T-cell (primary cell): ENCODE data around the gene TMEM181. TPM values are rescaled to one million over a fixed set of nuclear protein-coding genes. Genes with fewer than 3 reads are reported as not detected.

Experiments
- ATAC-seq, 4 experiments: fragments of 200-7000 bp in 3 of 4; fragments of 150-1000 bp in 1 of 4; cut with Tn5 transposase; replicated peaks in 1 of 4; 1 replicate in 3 of 4; 2 replicates in 1 of 4; pipeline ENCODE4 v1.10.0; 2021; ENCODE audit warnings: moderate library complexity in 3 of 4, mild to moderate bottlenecking in 2 of 4, moderate number of reproducible peaks in 1 of 4
- CTCF ChIA-PET, 2 donors: fragments of 300-600 bp; sonication (Branson Sonifier 250); formaldehyde crosslinking; loops; one replicate each; lab custom pipeline; 2022; ENCODE audit warnings: antibody characterized with exemption in 2 of 2; lab: Charles Lee
- POLR2A ChIA-PET, 2 donors: fragments of 300-600 bp; sonication (Branson Sonifier 250); formaldehyde crosslinking; loops; one replicate each; lab custom pipeline; 2022; ENCODE audit warnings: antibody characterized with exemption in 2 of 2; lab: Charles Lee
- DNase-seq, 35 experiments: peaks; one replicate each; pipeline versions ENCODE4 v3.0.0 to v3.0.0-alpha.2; 2013 to 2023
- H3K27ac ChIP-seq: one replicate; pipeline ENCODE4 v1.5.1; 2013; ENCODE audit warnings: low read length
- H3K27me3 ChIP-seq, 2 experiments: replicated peaks in 1 of 2; 1 replicate in 1 of 2; 2 replicates in 1 of 2; pipeline versions ENCODE4 v1.6.1 to v1.7.0; 2013; ENCODE audit warnings: low read length in 1 of 2, mixed read lengths in 1 of 2; ENCODE audit not compliant: control insufficient read depth in 2 of 2, insufficient read depth in 2 of 2; ENCODE audit errors: extremely low read depth in 1 of 2
- H3K36me3 ChIP-seq, 2 donors: 1 replicate in 1 of 2; 2 replicates in 1 of 2; pipeline versions ENCODE4 v1.6.1 to v1.7.0; 2013; ENCODE audit warnings: low read length in 1 of 2; ENCODE audit not compliant: control insufficient read depth in 2 of 2, insufficient read depth in 1 of 2; ENCODE audit errors: extremely low read depth in 1 of 2
- H3K4me1 ChIP-seq, 2 experiments: 1 replicate in 1 of 2; 2 replicates in 1 of 2; pipeline versions ENCODE4 v1.6.1 to v1.7.0; 2013; ENCODE audit warnings: low read length in 2 of 2, mixed read lengths in 1 of 2; ENCODE audit not compliant: insufficient read depth in 2 of 2, control insufficient read depth in 1 of 2; ENCODE audit errors: extremely low read depth in 1 of 2
- H3K4me3 ChIP-seq, 2 donors: 1 replicate in 1 of 2; 2 replicates in 1 of 2; pipeline versions ENCODE4 v1.5.1 to v1.7.0; 2013; ENCODE audit warnings: mild to moderate bottlenecking in 2 of 2, low read length in 1 of 2, moderate library complexity in 1 of 2; ENCODE audit not compliant: control insufficient read depth in 1 of 2; ENCODE audit errors: extremely low read depth in 1 of 2
- H3K9me3 ChIP-seq: 2 replicates; pipeline ENCODE4 v1.7.0; 2013
- H3K27ac Mint-ChIP-seq, 2 donors: one replicate each; pipeline ENCODE4 v1.8.0; 2020 to 2021; ENCODE audit warnings: mild to moderate bottlenecking in 2 of 2, mixed read lengths in 2 of 2
- H3K27me3 Mint-ChIP-seq, 2 donors: one replicate each; pipeline ENCODE4 v1.8.0; 2021 to 2022; ENCODE audit warnings: mixed read lengths in 2 of 2
- H3K36me3 Mint-ChIP-seq: one replicate; pipeline ENCODE4 v1.8.0; 2021; ENCODE audit warnings: mixed read lengths
- H3K4me1 Mint-ChIP-seq, 3 donors: one replicate each; pipeline ENCODE4 v1.8.0; 2020 to 2022; ENCODE audit warnings: mixed read lengths in 3 of 3, mild to moderate bottlenecking in 1 of 3
- H3K4me3 Mint-ChIP-seq, 3 donors: one replicate each; pipeline ENCODE4 v1.8.0; 2020 to 2022; ENCODE audit warnings: mild to moderate bottlenecking in 3 of 3, mixed read lengths in 3 of 3, moderate library complexity in 3 of 3
- H3K9me3 Mint-ChIP-seq, 3 donors: one replicate each; pipeline ENCODE4 v1.8.0; 2020 to 2022; ENCODE audit warnings: mixed read lengths in 3 of 3
- WGBS: methylation state at CpG from one replicate; pipeline ENCODE4 v1.1.5; 2013; ENCODE audit warnings: missing lambda C conversion rate; ENCODE audit not compliant: insufficient coverage; 5-methylcytosine and 5-hydroxymethylcytosine counted together
- total RNA-seq, 35 experiments: library from RNA in 6 of 35; stranded (reverse) in 6 of 35; fragments of 120-200 nt in 1 of 35; gene quantifications; one replicate each; pipeline versions ENCODE4 v1.2.1 to v1.2.4 and lab custom pipeline; 2013 to 2026

Gene TMEM181
- total RNA-seq, 5 donors from 2014 or later (not counting 1 experiment from before 2014, with no cell fraction given): 15.9 to 21.5 (median 19.9) TPM

DNA sequence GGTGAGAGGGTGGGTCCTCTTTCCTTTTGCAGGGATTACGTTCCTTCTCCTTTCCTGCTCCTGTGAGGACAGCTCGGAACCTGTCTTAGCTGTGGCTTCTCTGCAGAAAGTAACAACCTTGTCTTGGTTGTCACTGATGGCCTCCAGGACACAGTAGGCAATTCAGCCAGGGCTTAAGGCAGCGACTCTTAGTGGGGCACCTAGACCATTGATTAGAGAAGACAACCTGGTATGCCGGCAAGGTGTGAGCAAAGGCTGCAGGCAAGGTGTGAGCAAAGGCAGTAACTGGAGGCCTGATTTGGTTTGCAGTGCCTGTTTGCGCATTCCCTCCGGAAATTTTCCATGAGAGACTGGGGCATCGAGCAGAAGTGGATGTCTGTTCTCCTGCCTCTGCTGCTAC is 47.0 kb downstream of the TMEM181 start:
- Histone ChIP-seq H3K4me1 (no peaks in the 10 kb centered on the region), H3K36me3 (peaks cover 21 to 85% of the 10 kb centered on the region in 2 donors), H3K4me3 (no peak overlapping the region), H3K27me3 (no peaks in the 10 kb centered on the region), H3K9me3 (no peaks in the 10 kb centered on the region), H3K27ac (no peak overlapping the region)
- POLR2A ChIA-PET: interaction anchor here in 1 of 2 donors (0.5 kb wide), 1 partner anchor 271 kb away, joined by 3 read pairs; no protein-coding TSS in a partner anchor
- DNase-seq: no peak
- CTCF ChIA-PET: no interaction called here
- no peak overlapping the region for H3K4me3 Mint-ChIP-seq
- no peak for ATAC-seq
- H3K27ac Mint-ChIP-seq: no peak overlapping the region
- H3K4me1 Mint-ChIP-seq: peaks cover 8 to 23% (median 8%) of the 10 kb centered on the region in 3 donors
- H3K36me3 Mint-ChIP-seq: peaks cover 59% of the 10 kb centered on the region
- no peaks in the 10 kb centered on the region for H3K9me3 Mint-ChIP-seq
- 97% methylated on average over 3 of the region's 7 CpGs for WGBS
- H3K27me3 Mint-ChIP-seq: no peaks in the 10 kb centered on the region

DNA sequence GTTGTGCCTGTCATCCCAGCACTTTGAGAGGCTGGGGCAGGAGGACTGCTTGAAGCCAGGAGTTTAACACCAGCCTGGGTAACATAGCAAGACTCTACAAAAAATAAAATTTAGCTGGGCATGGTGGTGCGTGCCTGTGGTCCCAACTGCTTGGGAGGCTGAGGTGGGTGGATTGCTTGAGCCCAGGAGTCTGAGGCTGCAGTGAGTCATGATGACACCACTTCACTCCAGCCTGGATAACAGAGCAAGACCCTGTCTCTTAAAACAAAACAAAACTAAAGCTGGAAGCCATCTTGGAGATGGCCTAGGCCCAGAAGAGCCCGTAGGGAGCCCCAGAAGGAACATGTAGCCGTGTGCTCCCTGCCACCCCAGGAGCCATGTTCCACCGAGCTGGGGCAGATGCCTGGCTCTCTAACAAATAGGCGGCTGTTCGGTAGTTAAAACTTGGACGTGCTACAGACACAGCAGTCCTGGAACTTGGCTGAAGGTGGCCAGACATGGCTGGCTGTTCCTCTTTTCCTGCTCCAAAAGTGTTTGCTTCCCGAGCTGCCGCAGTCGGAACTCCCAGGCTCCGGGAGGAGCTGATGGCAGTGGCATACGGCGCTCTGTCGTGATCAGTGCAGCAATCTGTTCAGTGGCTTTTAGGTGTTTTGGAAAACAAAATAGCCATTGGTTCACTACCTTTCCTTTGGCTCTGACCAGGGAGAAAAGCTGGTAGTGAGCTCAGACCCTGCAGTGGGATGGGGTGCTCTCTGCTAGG is 47.7 kb downstream of the TMEM181 start:
- peaks cover 61% of the 10 kb centered on the region for H3K36me3 Mint-ChIP-seq
- POLR2A ChIA-PET: interaction anchor here in 1 of 2 donors (0.5 kb wide), 1 partner anchor 270 kb away, joined by 3 read pairs; no protein-coding TSS in a partner anchor

DNA sequence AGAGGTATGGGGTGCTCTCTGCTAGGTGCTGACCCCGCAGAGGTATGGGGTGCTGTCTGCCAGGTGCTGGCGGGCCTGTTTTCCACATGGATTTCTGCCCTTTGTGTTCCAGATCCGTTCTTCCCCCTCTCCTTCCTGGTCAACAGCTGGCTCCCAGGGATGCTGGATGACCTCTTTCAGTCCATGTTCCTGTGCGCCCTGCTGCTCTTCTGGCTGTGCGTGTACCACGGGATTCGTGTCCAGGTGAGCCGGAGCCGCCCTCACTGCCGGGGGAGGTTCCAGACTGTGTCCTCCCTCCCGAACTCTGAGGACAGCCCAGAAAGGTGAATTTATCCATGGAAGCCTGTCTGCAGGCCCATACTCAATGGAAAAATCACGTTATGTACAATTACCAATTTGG is 48.3 kb downstream of the TMEM181 start:
- ChIA-PET CTCF (interaction anchor here (0.6 to 0.9 kb wide), 2 partner anchors 181 to 588 kb away, joined by 3 read pairs; no protein-coding TSS in a partner anchor), POLR2A (no interaction called here)
- Histone ChIP-seq H3K9me3 (no peaks in the 10 kb centered on the region), H3K27ac (no peak overlapping the region), H3K27me3 (no peaks in the 10 kb centered on the region), H3K36me3 (peaks cover 21 to 84% of the 10 kb centered on the region in 2 donors), H3K4me3 (no peak overlapping the region), H3K4me1 (no peaks in the 10 kb centered on the region)
- Mint-ChIP-seq H3K4me1 (peaks cover 7 to 21% (median 8%) of the 10 kb centered on the region in 3 donors), H3K27ac (no peak overlapping the region), H3K9me3 (no peaks in the 10 kb centered on the region), H3K36me3 (peaks cover 62% of the 10 kb centered on the region), H3K27me3 (no peaks in the 10 kb centered on the region), H3K4me3 (no peak overlapping the region)
- WGBS: 96% methylated on average over 11 of the region's 12 CpGs
- DNase-seq: no peak
- no peak for ATAC-seq

More for the DNA sequence above, 47.7 kb downstream of the TMEM181 start:
- Mint-ChIP-seq H3K27ac (no peak overlapping the region), H3K4me1 (peaks cover 7 to 23% (median 8%) of the 10 kb centered on the region in 3 donors), H3K4me3 (no peak overlapping the region), H3K9me3 (no peaks in the 10 kb centered on the region), H3K27me3 (no peaks in the 10 kb centered on the region)
- CTCF ChIA-PET: no interaction called here
- Histone ChIP-seq H3K4me1 (no peaks in the 10 kb centered on the region), H3K27ac (no peak overlapping the region), H3K36me3 (peaks cover 21 to 85% of the 10 kb centered on the region in 2 donors), H3K27me3 (no peaks in the 10 kb centered on the region), H3K4me3 (no peak overlapping the region), H3K9me3 (no peaks in the 10 kb centered on the region)
- ATAC-seq: no peak
- 96% methylated on average over 13 of the region's 14 CpGs for WGBS
- DNase-seq: no peak

DNA sequence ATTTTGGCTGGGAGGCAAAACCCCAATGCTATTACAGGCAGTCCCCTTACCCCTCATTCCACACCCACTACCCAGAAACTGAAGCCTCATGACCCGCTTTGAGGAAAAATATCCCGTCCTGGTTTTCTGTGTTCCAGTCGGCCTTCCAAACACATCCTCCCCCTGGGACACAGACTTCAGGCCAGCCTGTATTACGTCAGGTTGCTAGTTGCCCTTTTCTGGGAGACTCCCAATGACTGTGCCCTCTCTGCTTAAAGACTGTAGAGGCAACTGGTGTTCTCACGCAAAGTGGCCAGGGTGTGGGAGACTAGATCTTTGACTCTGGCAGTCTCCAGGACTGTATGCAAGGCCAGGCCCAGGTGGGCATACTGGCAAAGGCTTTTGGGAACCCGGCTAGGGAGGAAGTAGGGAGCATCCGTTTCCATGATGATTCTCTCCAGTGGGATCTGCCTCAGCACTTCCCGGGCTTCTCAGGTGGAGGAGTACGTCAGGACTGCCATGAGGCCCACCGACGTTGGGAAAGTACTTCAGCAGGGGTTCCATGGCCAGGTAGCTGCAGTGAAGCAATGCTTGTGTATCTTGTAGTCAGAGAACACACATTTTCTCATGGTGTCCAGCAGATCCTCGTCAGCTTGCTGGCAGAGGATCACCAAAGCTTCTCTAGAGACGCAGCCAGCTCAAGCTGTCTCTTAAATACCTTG is 49.7 kb downstream of the TMEM181 start:
- Mint-ChIP-seq H3K27me3 (no peaks in the 10 kb centered on the region), H3K9me3 (no peaks in the 10 kb centered on the region), H3K4me3 (no peak overlapping the region), H3K36me3 (peaks cover 64% of the 10 kb centered on the region), H3K4me1 (peaks cover 2 to 11% (median 4%) of the 10 kb centered on the region in 3 donors), H3K27ac (no peak overlapping the region)
- Histone ChIP-seq H3K27ac (no peak overlapping the region), H3K27me3 (no peaks in the 10 kb centered on the region), H3K4me1 (no peaks in the 10 kb centered on the region), H3K36me3 (peaks cover 21 to 88% of the 10 kb centered on the region in 2 donors), H3K4me3 (no peak overlapping the region), H3K9me3 (no peaks in the 10 kb centered on the region)
- ATAC-seq: no peak
- ChIA-PET POLR2A (no interaction called here), CTCF (interaction anchor here in 1 of 2 donors (0.9 to 1.0 kb wide), 2 partner anchors 91 to 391 kb away, joined by 4 to 5 read pairs; no protein-coding TSS in a partner anchor)
- 98% methylated on average over 9 of the region's 13 CpGs for WGBS
- no peak for DNase-seq

DNA sequence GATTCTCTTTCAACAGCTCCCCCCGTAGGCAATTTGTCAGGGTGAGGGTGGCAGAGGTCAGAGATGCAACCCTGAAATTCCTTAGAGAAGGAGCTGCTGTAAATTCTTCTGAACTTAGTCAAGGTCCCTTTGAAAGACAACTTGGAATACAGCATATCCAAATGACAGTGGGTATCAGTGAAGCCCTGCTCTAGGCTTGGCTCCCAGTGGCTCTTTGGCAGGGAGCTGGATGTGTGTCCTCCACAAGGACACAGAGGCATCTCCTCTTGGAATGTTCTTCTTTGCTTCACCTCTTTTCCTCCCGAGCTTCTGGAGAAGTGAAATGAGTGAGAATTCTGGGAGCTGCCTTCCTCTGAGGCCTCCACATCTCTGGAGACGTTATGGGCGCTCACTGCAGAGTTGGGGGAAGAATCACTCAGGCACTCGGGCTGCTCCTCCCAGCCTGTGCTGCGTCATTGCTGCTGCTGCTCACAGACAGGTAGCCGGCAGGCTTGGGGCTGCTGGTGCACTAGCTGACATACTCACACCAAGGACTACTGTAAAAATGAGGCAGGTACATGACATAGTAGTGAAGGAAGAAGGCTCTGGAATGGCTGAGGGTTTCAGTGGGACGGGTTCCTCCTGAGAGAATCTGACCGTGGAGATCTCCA is 50.6 kb downstream of the TMEM181 start:
- Histone ChIP-seq H3K27me3 (no peaks in the 10 kb centered on the region), H3K36me3 (peaks cover 17 to 84% of the 10 kb centered on the region in 2 donors), H3K27ac (no peak overlapping the region), H3K4me3 (no peak overlapping the region), H3K4me1 (no peaks in the 10 kb centered on the region), H3K9me3 (no peaks in the 10 kb centered on the region)
- POLR2A ChIA-PET: no interaction called here
- WGBS: 67% methylated on average over 3 of the region's 9 CpGs
- Mint-ChIP-seq H3K4me1 (peaks cover 0 to 8% (median 2%) of the 10 kb centered on the region in 3 donors), H3K27me3 (no peaks in the 10 kb centered on the region), H3K4me3 (no peak overlapping the region), H3K36me3 (peaks cover 70% of the 10 kb centered on the region), H3K27ac (no peak overlapping the region), H3K9me3 (no peaks in the 10 kb centered on the region)
- ATAC-seq: no peak
- CTCF ChIA-PET: no interaction called here
- no peak for DNase-seq

DNA sequence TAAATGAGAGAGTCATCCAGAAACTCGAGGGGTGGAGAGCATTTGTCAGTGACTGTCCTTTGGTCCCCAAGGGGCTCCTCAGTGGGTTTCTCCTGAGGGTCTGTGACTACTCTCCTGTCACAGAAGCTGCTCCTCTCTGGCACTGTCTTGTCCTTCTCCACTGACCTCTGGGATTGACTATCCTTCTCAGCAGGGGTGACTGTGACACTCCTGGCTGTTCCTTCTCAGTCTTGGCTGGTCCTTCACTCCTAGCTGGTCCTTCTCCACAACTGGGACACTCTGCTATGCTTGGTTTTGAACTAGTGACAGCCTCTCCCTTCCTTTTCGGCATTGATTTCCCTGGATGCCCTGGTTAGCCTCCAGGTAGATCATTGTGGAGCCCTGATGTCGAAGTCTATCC is 51.1 kb downstream of the TMEM181 start:
- ChIA-PET POLR2A (no interaction called here), CTCF (no interaction called here)
- DNase-seq (no peak), ATAC-seq (no peak)
- Mint-ChIP-seq H3K27me3 (no peaks in the 10 kb centered on the region), H3K27ac (peak overlapping the region in 1 of 2 donors; percentile 56), H3K4me3 (no peak overlapping the region), H3K4me1 (peaks cover 0 to 5% (median 2%) of the 10 kb centered on the region in 3 donors), H3K9me3 (no peaks in the 10 kb centered on the region), H3K36me3 (peaks cover 75% of the 10 kb centered on the region)
- Histone ChIP-seq H3K36me3 (peaks cover 11 to 78% of the 10 kb centered on the region in 2 donors), H3K27me3 (no peaks in the 10 kb centered on the region), H3K4me3 (no peak overlapping the region), H3K27ac (no peak overlapping the region), H3K9me3 (no peaks in the 10 kb centered on the region), H3K4me1 (no peaks in the 10 kb centered on the region)
- 100% methylated on average over 3 of the region's 3 CpGs for WGBS
